ENCODE results near the gene SYCP2L. TPM values are rescaled to one million over a fixed set of nuclear protein-coding genes. Genes with fewer than 3 reads are reported as not detected.
A peak's percentile ranks its signal among the peaks of the same experiment; 100 is the strongest.

SYCP2L gene
- total and polyA plus RNA-seq, 2 of the 4 experiments (the other 2 are of a cell fraction), result 0.05 TPM; not detected in 1

DNA sequence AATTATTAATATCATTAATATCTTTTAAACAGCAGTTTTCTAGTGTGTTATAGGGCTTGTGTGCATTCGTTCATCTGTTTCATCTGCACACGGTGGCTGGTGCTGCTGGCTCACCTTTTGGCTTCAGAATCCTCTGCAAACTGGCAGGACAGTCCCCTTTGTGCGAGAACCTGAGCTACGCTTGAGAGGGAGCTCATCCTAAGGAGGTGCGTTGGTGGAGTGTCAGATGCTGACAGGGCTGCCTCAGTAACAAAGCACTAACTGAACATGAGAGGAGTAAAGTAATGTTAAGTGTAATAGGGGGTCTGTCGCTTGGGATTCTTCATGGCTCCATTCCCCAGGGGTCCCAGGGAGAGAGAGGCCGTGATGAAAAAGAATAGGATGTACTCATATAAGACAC, 134.9 kb downstream of the SYCP2L start:
- dilution Hi-C loops (cut with HindIII; ENCODE audit: low sequenced_read_pairs, unreplicated experiment), result no loop called here
- Histone ChIP-seq H2BK20ac (ENCODE audit: low read depth, low read length) (no peak overlapping the region), H2AK5ac (ENCODE audit: low read depth, low read length) (peak overlapping the region; percentile 87), H2BK120ac (ENCODE audit: low read depth, low read length) (no peak overlapping the region), H3K9me1 (ENCODE audit: insufficient read depth, low read length) (no peaks in the 10 kb centered on the region; the same call in 1 of the 2 replicates), H3K4me3 (ENCODE audit: insufficient read depth, low read depth, low read length) (no peak overlapping the region), H2BK15ac (ENCODE audit: low read depth, low read length) (no peak overlapping the region), H3K9ac (ENCODE audit: low read depth, low read length) (no peak overlapping the region), H4K5ac (ENCODE audit: low read depth, low read length) (no peak overlapping the region), H3K4me1 (ENCODE audit: control insufficient read depth, insufficient read depth, low read length) (no peaks in the 10 kb centered on the region), H3K18ac (ENCODE audit: low read depth, low read length) (no peak overlapping the region), H3K79me1 (ENCODE audit: low read depth in 1 of 2, low read length in 2 of 2) (no peaks in the 10 kb centered on the region; a peak in 1 of 4 replicates), H3K14ac (replicated peaks; ENCODE audit: low read depth, low read length) (no peak overlapping the region; the same call in 1 of the 2 replicates), H2AFZ (replicated peaks; ENCODE audit: low read length, poor library complexity) (peak overlapping the region; percentile 54), H3K56ac (ENCODE audit: extremely low read depth, insufficient read depth, low read length) (no peak overlapping the region), H2AK9ac (replicated peaks; ENCODE audit: low read depth, low read length, poor library complexity) (no peak overlapping the region), H3K9me3 (ENCODE audit: control insufficient read depth, insufficient read depth, low read length) (no peaks in the 10 kb centered on the region), H3K36me3 (ENCODE audit: control insufficient read depth, insufficient read depth, low read length) (no peaks in the 10 kb centered on the region), H4K20me1 (ENCODE audit: insufficient read depth, low read length) (no peaks in the 10 kb centered on the region), H4K8ac (ENCODE audit: low read depth in 2 of 2, low read length in 2 of 2) (no peak overlapping the region), H4K91ac (ENCODE audit: insufficient read depth, low read depth, low read length) (no peak overlapping the region; the same call in 1 of the 2 replicates), H3K27me3 (ENCODE audit: control insufficient read depth, insufficient read depth, low read length) (no peaks in the 10 kb centered on the region), H3K4me2 (ENCODE audit: low read depth, low read length) (no peak overlapping the region), H3K27ac (ENCODE audit: insufficient read depth, low read length) (no peak overlapping the region), H3K4ac (ENCODE audit: low read depth, low read length) (no peak overlapping the region), H2BK5ac (ENCODE audit: low read depth, low read length, poor library complexity, severe bottlenecking) (no peak overlapping the region), H3K23ac (ENCODE audit: low read depth, low read length) (no peak overlapping the region)
- in situ Hi-C loops (cut with MboI; ENCODE audit: low sequenced_read_pairs), result no loop called here
- DNase-seq (no peak), ATAC-seq (ENCODE audit: low read depth) (no peak)
- WGBS, 2 experiments (ENCODE audit: extremely low coverage in 2 of 2, insufficient read length in 1 of 2), result 100% methylated on average over 1 of the region's 7 CpGs; no CpG with 5 or more reads in 1 of the 2 experiments
- no peak for TF ChIP-seq NFE2L2 (IDR thresholded peaks at IDR 0.05; ENCODE audit: low read depth, low read length)
- TF ChIP-seq BHLHE40 (IDR thresholded peaks at IDR 0.05; ENCODE audit: low read depth, low read length), result no peak
- TF ChIP-seq MAZ (IDR thresholded peaks at IDR 0.05; ENCODE audit: borderline replicate concordance, low read depth, low read length), result no peak
- TF ChIP-seq POLR2A (IDR thresholded peaks at IDR 0.05; ENCODE audit: low read depth, low read length), result no peak
- TF ChIP-seq, protein P1, sequence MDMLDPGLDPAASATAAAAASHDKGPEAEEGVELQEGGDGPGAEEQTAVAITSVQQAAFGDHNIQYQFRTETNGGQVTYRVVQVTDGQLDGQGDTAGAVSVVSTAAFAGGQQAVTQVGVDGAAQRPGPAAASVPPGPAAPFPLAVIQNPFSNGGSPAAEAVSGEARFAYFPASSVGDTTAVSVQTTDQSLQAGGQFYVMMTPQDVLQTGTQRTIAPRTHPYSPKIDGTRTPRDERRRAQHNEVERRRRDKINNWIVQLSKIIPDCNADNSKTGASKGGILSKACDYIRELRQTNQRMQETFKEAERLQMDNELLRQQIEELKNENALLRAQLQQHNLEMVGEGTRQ (IDR thresholded peaks at IDR 0.05; ENCODE audit: low read depth, low read length), result no peak
- no peak for TF ChIP-seq MAFK (IDR thresholded peaks at IDR 0.05; ENCODE audit: low read depth, low read length)
- POLR2A ChIA-PET (ENCODE audit: unreplicated experiment), result no interaction called here
- BruUV-seq (replicated peaks), result no TSS peak
- intact Hi-C loops (cut with micrococcal nuclease), result no loop called here
- CTCF ChIA-PET, result no interaction called here

All from IMR-90 (cell line).